Endometrium (tissue), 2 donors: ENCODE results near the gene GRN.
"Not testable (repeated sequence)": the region's sequence is repeated elsewhere in the genome, so short reads cannot be mapped to it uniquely, and the experiment has no call there.

Source experiments
- FAIRE-seq: peaks from 2 replicates; lab custom pipeline; 2012; peaks lifted over from hg19 to GRCh38; lab: Jason Lieb, UNC
- donor health status: control.
- donor health status: control.

The GRN gene

GRCh38 chr17:44383363-44383762 is 38.3 kb downstream of the GRN start:
- FAIRE-seq: no peak

GRCh38 chr17:44383861-44384260 is 38.8 kb downstream of the GRN start:
- no peak for FAIRE-seq

GRCh38 chr17:44384281-44384822 is 39.2 kb downstream of the GRN start:
- no peak for FAIRE-seq

GRCh38 chr17:44384823-44385286 is 39.8 kb downstream of the GRN start:
- FAIRE-seq: no peak

GRCh38 chr17:44385287-44386181 is 40.4 kb downstream of the GRN start:
- no peak for FAIRE-seq

GRCh38 chr17:44386182-44386525 is 41.1 kb downstream of the GRN start:
- FAIRE-seq: no peak

- no peak for FAIRE-seq
Observed at GRCh38 chr17:44387804-44388203, 42.7 kb downstream of the GRN start.

- no peak for FAIRE-seq
Observed at GRCh38 chr17:44389281-44389680, 44.2 kb downstream of the GRN start, which contains the start of gene ITGA2B. TSS of gene ITGA2B (minus strand) at chr17:44389649. CDS start at chr17:44389473, 176 bp downstream.

- FAIRE-seq: no peak
Observed at GRCh38 chr17:44389723-44390202, 44.7 kb downstream of the GRN start.

GRCh38 chr17:44390250-44390870 is 45.3 kb downstream of the GRN start:
- FAIRE-seq: no peak

- not testable (repeated sequence) for FAIRE-seq
Observed at GRCh38 chr17:44394112-44394511, 49.0 kb downstream of the GRN start.

- FAIRE-seq: no peak
Observed at GRCh38 chr17:44394833-44395232, 49.7 kb downstream of the GRN start.

GRCh38 chr17:44396946-44397345 is 51.8 kb downstream of the GRN start:
- no peak for FAIRE-seq

- no peak for FAIRE-seq
Observed at GRCh38 chr17:44397479-44398440, 52.7 kb downstream of the GRN start.

- FAIRE-seq: no peak
Observed at GRCh38 chr17:44398692-44399691, 53.9 kb downstream of the GRN start.

- no peak for FAIRE-seq
Observed at GRCh38 chr17:44400226-44400847, 55.2 kb downstream of the GRN start.
